BE2C (cell line): ENCODE data around the gene CUL4A.
"Not testable (repeated sequence)": the region's sequence is repeated elsewhere in the genome, so short reads cannot be mapped to it uniquely, and the experiment has no call there.

ENCODE experiments used
- DNase-seq: peaks from one replicate; pipeline ENCODE4 v3.0.0-alpha.2; 2020
- H3K27me3 ChIP-seq: fragments of 250-450 bp; sonication (Bioruptor Pico); 2 replicates; pipeline ENCODE4 v1.5.1; 2020; ENCODE audit warnings: mild to moderate bottlenecking
- H3K36me3 ChIP-seq: fragments of 250-450 bp; sonication (Bioruptor Pico); 2 replicates; pipeline ENCODE4 v1.5.1; 2020; ENCODE audit warnings: mild to moderate bottlenecking
- H3K4me1 ChIP-seq: fragments of 250-450 bp; sonication (Bioruptor Pico); 2 replicates; pipeline ENCODE4 v1.5.1; 2020
- H3K4me3 ChIP-seq: 2 replicates; pipeline ENCODE4 v1.5.1; 2011; ENCODE audit warnings: low read depth, low read length
- H3K9me3 ChIP-seq: fragments of 250-450 bp; sonication (Bioruptor Pico); 2 replicates; pipeline ENCODE4 v1.5.1; 2020
- CTCF ChIP-seq: IDR thresholded peaks from 2 replicates; pipeline ENCODE4 v1.5.1; 2012; ENCODE audit warnings: mild to moderate bottlenecking, low read depth, low read length

The CUL4A gene

DNA sequence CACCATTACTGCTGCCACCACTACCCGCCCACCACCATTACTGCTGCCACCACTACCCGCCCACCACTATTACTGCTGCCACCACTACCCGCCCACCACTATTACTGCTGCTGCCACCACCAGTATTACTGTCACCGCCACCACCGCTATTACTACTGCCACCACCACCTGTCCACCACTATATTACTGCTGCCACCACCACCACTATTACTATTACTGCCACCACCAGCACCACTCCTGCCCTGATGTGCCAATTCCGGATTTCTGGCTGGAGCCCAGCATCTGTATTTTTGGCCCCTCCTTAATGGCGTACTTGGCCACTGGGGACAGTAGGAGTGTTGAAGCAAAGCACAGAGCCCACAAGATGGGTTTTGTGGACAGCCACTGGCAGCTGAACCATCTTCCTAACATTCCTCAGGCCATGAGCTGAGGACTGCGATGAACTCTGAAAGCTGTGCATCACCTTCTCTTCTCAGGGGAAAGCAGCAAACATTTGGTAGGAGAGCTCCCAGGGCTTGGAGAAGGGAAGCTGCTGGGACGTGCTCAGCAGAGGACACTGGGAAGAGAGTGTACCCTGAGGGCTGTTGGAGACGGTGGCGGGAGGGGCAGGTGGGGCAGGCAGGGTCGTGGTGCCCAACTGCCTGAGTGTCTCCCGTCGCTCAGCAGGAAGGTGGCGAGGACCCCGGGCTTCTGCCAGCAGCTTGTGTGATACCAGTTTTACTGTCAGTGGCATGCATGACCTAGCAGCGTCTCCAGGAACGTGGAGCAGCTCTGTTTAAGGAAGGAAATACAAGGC is 23.0 kb downstream of the CUL4A start:
- TF ChIP-seq CTCF = no peak
- H3K4me1 ChIP-seq = no peaks in the 10 kb centered on the region

GRCh38 chr13:113233101-113233500 is 23.7 kb downstream of the CUL4A start:
- TF ChIP-seq CTCF = no peak
- DNase-seq = no peak
- no peak overlapping the region for H3K4me3 ChIP-seq
- H3K36me3 ChIP-seq = peaks cover 33% of the 10 kb centered on the region
- H3K9me3 ChIP-seq = no peaks in the 10 kb centered on the region
- H3K4me1 ChIP-seq = no peaks in the 10 kb centered on the region
- H3K27me3 ChIP-seq = no peaks in the 10 kb centered on the region

More for the DNA sequence above, 23.0 kb downstream of the CUL4A start:
- Histone ChIP-seq H3K27me3 (no peaks in the 10 kb centered on the region), H3K9me3 (no peaks in the 10 kb centered on the region), H3K4me3 (no peak overlapping the region), H3K36me3 (peaks cover 37% of the 10 kb centered on the region)
- no peak for DNase-seq

GRCh38 chr13:113238536-113238935 is 29.1 kb downstream of the CUL4A start:
- TF ChIP-seq CTCF = no peak
- peaks cover 24% of the 10 kb centered on the region for H3K36me3 ChIP-seq

DNA sequence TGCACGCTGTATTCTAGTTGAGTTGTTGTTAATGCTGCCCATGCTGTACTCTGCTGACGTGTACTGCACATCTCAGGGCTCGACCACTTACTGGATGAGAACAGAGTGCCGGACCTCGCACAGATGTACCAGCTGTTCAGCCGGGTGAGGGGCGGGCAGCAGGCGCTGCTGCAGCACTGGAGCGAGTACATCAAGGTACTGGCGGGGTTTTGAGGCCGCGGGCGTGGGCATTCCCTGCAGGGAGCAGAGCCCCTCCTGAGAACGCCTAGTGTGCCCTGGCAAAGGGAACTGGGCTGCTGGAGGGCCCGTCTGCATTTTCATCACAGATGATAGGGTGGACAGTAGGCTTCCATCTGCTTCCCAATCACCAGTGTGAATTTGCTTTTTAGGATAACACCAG is 29.9 kb downstream of the CUL4A start:
- peaks cover 28% of the 10 kb centered on the region for H3K36me3 ChIP-seq
- no peaks in the 10 kb centered on the region for H3K27me3 ChIP-seq
- H3K9me3 ChIP-seq = no peaks in the 10 kb centered on the region
- H3K4me1 ChIP-seq = no peaks in the 10 kb centered on the region
- H3K4me3 ChIP-seq = no peak overlapping the region
- DNase-seq = no peak
- no peak for TF ChIP-seq CTCF

More at GRCh38 chr13:113238536-113238935, 29.1 kb downstream of the CUL4A start:
- no peak overlapping the region for H3K4me3 ChIP-seq
- no peak for DNase-seq
- no peaks in the 10 kb centered on the region for H3K27me3 ChIP-seq
- no peaks in the 10 kb centered on the region for H3K4me1 ChIP-seq
- H3K9me3 ChIP-seq = no peaks in the 10 kb centered on the region

- TF ChIP-seq CTCF = no peak
- Histone ChIP-seq H3K27me3 (no peaks in the 10 kb centered on the region), H3K9me3 (no peaks in the 10 kb centered on the region), H3K4me1 (no peaks in the 10 kb centered on the region), H3K4me3 (no peak overlapping the region), H3K36me3 (peaks cover 32% of the 10 kb centered on the region)
- DNase-seq = no peak
These were observed 30.6 kb downstream of the CUL4A start for GRCh38 chr13:113239986-113240385.

- DNase-seq, H3K4me3 ChIP-seq, H3K27me3 ChIP-seq, H3K4me1 ChIP-seq, H3K9me3 ChIP-seq: not testable (repeated sequence)
- peaks cover 46% of the 10 kb centered on the region for H3K36me3 ChIP-seq
These were observed 32.2 kb downstream of the CUL4A start for GRCh38 chr13:113241623-113242022.
